Upper lobe of left lung (tissue), 6 donors: ENCODE results near the gene CREG1. TPM values are rescaled to one million over a fixed set of nuclear protein-coding genes. Genes with fewer than 3 reads are reported as not detected.

Source experiments
- ATAC-seq, 2 donors: fragments of 200-7000 bp; cut with Tn5 transposase; one replicate each; pipeline ENCODE4 v1.9.1; 2022; ENCODE audit warnings: mild to moderate bottlenecking in 2 of 2, moderate library complexity in 2 of 2; ENCODE audit not compliant: low FRiP score in 2 of 2
- DNase-seq, 2 donors: peaks; one replicate each; pipeline ENCODE4 v3.0.0-alpha.2; 2019 to 2020
- H3K27ac ChIP-seq, 4 donors: fragments of 200-600 bp; sonication (generic); one replicate each; pipeline ENCODE4 v1.5.1; 2016 to 2019
- H3K27me3 ChIP-seq, 4 donors: fragments of 200-600 bp; sonication (generic); one replicate each; pipeline ENCODE4 v1.5.1; 2017 to 2019
- H3K36me3 ChIP-seq, 4 donors: fragments of 200-600 bp; sonication (generic); one replicate each; pipeline ENCODE4 v1.5.1; 2016 to 2019
- H3K4me1 ChIP-seq, 4 donors: fragments of 200-600 bp; sonication (generic); one replicate each; pipeline ENCODE4 v1.5.1; 2018 to 2019
- H3K4me3 ChIP-seq, 4 donors: fragments of 200-600 bp; sonication (generic); one replicate each; pipeline ENCODE4 v1.5.1; 2017 to 2019; ENCODE audit warnings: mild to moderate bottlenecking in 2 of 4, moderate library complexity in 1 of 4
- H3K9me3 ChIP-seq, 4 donors: fragments of 200-600 bp; sonication (generic); one replicate each; pipeline ENCODE4 v1.5.1; 2018 to 2019
- EP300 ChIP-seq, 4 donors: sonication (generic); formaldehyde crosslinking; IDR thresholded peaks; one replicate each; pipeline ENCODE4 v1.5.1; 2017; ENCODE audit warnings: antibody characterized with exemption in 4 of 4, control low read depth in 2 of 4
- POLR2A ChIP-seq, 4 donors: fragments of 450-650 bp; IDR thresholded peaks; one replicate each; pipeline ENCODE4 v1.5.1; 2016 to 2017; ENCODE audit warnings: antibody characterized with exemption in 4 of 4, mild to moderate bottlenecking in 2 of 4
- POLR2AphosphoS5 ChIP-seq, 2 donors: sonication (generic); formaldehyde crosslinking; IDR thresholded peaks; one replicate each; pipeline ENCODE4 v1.5.1; 2017; ENCODE audit warnings: antibody characterized with exemption in 2 of 2
- WGBS, 2 donors: methylation state at CpG; one replicate each; pipeline ENCODE4 v1.1.5; 2017 to 2018; 5-methylcytosine and 5-hydroxymethylcytosine counted together
- total RNA-seq, 6 donors: library from RNA; depleted of rRNA in 4 of 6; stranded (reverse); fragments of >200 nt in 4 of 6; gene quantifications; one replicate each; pipeline versions ENCODE4 v1.1.0 to v1.2.1, GENCODE V29; 2016 to 2021
- TF ChIP-seq, protein P1 (sequence below), 6 experiments: fragments of 450-650 bp in 4 of 6; fragments of 200-600 bp in 2 of 6; sonication (generic) in 2 of 6; IDR thresholded peaks; one replicate each; pipeline ENCODE4 v1.5.1; 2016 to 2019; ENCODE audit warnings: antibody characterized with exemption in 6 of 6
- donor health status: DM: no; HTN: no; CAD: no; lungs with moderate emphysema.
- donor health status: DM: no; HTN: yes; CAD: no; lungs with severe emphysema.

CREG1 gene
- total RNA-seq, 6 donors from 2014 or later, result 114 to 235 (median 141) TPM

DNA sequence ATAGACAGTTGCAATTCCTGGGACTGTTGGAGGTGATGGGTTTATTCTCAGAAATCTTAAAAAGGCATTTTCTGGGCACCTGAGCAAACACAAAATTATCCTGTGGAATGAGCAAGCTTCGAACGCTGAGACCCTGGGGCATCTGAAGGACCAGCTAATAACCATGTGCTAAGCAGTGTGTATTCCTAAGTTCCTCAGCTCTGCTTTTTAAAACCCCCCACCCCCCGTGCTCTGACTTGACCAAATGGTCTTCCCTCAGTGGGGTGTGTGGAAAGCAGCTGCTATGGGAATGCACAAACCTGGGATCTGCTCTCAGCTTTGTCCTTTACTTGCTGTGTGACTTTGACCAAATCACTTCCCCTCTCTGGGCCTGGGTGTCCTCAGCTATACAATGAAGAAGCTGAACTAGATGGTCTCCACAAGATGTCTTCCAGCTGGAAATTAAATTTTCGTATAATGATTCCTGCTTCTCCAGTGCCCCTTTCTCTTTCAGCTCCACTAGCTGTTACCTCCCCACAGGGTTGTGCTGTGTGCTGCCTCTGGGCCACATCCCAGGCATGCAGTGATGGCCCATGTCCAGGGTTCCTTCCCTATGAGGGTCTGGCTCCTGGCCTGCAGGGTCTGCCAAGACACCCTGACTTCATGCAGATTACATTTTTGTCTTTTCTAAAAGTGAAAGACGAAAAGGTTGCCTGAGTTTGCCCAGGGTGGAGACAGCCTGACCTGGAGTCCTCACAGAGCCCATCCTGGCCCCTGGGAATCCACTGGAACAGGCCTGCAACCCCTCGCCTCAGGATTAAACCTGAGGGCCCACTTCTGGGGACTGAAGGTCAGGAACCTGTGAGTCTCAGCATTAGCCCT is 20.4 kb downstream of the CREG1 start:
- Histone ChIP-seq H3K27ac (no peak overlapping the region), H3K27me3 (no peaks in the 10 kb centered on the region), H3K9me3 (no peaks in the 10 kb centered on the region), H3K4me1 (no peaks in the 10 kb centered on the region), H3K4me3 (no peak overlapping the region), H3K36me3 (no peaks in the 10 kb centered on the region)
- no peak for TF ChIP-seq POLR2A (IDR thresholded peaks at IDR 0.05)
- no peak for TF ChIP-seq POLR2AphosphoS5 (IDR thresholded peaks at IDR 0.05)
- TF ChIP-seq EP300 (IDR thresholded peaks at IDR 0.05), result no peak
- TF ChIP-seq, protein P1, sequence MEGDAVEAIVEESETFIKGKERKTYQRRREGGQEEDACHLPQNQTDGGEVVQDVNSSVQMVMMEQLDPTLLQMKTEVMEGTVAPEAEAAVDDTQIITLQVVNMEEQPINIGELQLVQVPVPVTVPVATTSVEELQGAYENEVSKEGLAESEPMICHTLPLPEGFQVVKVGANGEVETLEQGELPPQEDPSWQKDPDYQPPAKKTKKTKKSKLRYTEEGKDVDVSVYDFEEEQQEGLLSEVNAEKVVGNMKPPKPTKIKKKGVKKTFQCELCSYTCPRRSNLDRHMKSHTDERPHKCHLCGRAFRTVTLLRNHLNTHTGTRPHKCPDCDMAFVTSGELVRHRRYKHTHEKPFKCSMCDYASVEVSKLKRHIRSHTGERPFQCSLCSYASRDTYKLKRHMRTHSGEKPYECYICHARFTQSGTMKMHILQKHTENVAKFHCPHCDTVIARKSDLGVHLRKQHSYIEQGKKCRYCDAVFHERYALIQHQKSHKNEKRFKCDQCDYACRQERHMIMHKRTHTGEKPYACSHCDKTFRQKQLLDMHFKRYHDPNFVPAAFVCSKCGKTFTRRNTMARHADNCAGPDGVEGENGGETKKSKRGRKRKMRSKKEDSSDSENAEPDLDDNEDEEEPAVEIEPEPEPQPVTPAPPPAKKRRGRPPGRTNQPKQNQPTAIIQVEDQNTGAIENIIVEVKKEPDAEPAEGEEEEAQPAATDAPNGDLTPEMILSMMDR (IDR thresholded peaks at IDR 0.05), result no peak
- DNase-seq (no peak), ATAC-seq (peak in 1 of 2 donors; percentile 18)
- 76 to 85% methylated on average over 5 to 6 of the region's 6 CpGs for WGBS, 2 donors

DNA sequence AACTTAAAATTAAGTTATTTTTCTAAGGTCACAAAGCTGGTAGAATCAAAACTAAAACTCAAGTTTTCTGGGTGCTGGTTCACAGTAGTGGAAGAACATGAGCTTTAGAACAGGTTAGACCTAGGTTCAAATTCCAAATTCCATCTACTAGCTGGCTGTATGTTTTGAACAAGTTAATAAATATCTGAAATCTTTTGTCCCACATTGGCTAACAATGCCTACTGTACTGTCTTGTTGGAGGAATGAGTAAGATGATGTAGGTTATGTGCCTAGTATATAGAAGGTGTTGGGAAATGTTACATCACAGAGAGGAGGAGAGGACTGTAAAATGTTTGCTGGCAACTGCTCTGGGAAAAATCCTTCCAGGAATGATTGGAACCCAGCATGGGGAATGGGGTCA is 21.2 kb downstream of the CREG1 start:
- Histone ChIP-seq H3K27me3 (no peaks in the 10 kb centered on the region), H3K36me3 (no peaks in the 10 kb centered on the region), H3K27ac (no peak overlapping the region), H3K4me1 (no peaks in the 10 kb centered on the region), H3K4me3 (no peak overlapping the region), H3K9me3 (no peaks in the 10 kb centered on the region)
- TF ChIP-seq, protein P1 (IDR thresholded peaks at IDR 0.05), result no peak
- TF ChIP-seq POLR2AphosphoS5 (IDR thresholded peaks at IDR 0.05), result no peak
- no peak for TF ChIP-seq EP300 (IDR thresholded peaks at IDR 0.05)
- TF ChIP-seq POLR2A (IDR thresholded peaks at IDR 0.05), result no peak
- ATAC-seq, result no peak
- DNase-seq, result no peak

DNA sequence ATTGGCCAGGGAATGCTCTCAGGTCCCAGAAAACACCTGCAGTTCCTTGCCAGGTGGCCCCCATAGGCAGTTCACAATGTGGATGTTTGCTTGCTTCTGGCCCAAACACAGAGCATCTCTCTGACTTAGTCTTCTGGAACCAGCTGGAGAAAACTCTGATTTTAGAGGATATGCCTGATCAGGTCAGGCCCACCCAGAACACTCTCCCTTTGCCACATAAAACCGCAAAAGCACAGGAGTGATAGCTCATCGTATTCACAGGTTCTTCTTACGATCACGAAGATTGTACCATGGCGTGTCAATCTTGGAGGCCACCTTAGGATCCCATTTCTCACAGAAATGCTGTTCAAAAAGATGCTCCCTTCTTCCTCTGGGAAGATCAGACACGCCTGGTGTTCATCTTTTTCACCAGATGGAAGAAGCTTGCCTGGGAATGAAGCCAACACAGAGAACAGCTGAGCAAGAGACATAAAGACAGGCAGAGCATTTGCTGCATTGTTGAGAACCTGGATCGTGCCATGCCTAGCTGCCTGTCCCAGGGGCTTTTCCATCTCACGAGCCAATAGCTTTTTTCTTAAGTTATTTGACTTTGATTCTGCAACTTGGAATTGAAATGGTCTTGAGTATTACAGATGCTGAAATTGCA is 23.6 kb downstream of the CREG1 start:
- DNase-seq (no peak), ATAC-seq (no peak)
- Histone ChIP-seq H3K36me3 (no peaks in the 10 kb centered on the region), H3K27me3 (no peaks in the 10 kb centered on the region), H3K27ac (no peak overlapping the region), H3K4me3 (no peak overlapping the region), H3K9me3 (no peaks in the 10 kb centered on the region), H3K4me1 (no peaks in the 10 kb centered on the region)
- WGBS, 2 donors, result 86 to 89% methylated on average over 8 of the region's 8 CpGs
- no peak for TF ChIP-seq POLR2AphosphoS5 (IDR thresholded peaks at IDR 0.05)
- TF ChIP-seq, protein P1 (IDR thresholded peaks at IDR 0.05), result no peak
- no peak for TF ChIP-seq POLR2A (IDR thresholded peaks at IDR 0.05)
- TF ChIP-seq EP300 (IDR thresholded peaks at IDR 0.05), result no peak

DNA sequence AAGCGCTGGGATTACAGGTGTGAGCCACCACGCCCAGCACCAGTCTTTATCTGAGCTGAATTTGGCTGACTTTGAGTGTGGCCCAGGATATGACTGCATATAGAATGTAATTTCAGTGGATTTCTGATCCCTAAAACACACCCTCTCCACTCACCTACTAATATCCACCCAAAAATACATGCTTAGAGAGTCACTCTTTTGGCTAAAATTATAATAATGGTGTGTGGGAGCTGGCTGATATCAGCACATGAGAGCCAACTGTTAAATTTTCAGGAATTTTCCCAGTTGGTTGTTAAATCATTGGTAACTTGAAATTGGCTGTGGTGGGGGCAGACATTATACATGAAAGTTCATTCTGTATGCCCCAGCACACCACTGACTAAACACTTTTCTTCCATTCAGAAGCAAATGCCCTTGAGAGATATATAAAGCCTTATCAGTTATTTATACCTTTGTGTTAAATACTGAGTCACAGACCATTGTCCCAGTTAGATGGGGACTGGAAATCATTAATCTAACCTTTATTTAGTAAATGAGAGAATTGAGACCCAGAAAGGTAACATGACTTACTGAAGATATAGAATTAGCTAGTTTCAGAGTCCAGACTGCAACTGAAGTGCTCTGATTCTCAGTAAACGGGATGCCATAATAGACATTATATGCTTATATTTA is 25.4 kb downstream of the CREG1 start:
- no peak for DNase-seq
- no peak for TF ChIP-seq POLR2AphosphoS5 (IDR thresholded peaks at IDR 0.05)
- TF ChIP-seq EP300 (IDR thresholded peaks at IDR 0.05), result no peak
- TF ChIP-seq, protein P1 (IDR thresholded peaks at IDR 0.05), result no peak
- TF ChIP-seq POLR2A (IDR thresholded peaks at IDR 0.05), result no peak
- Histone ChIP-seq H3K4me3 (no peak overlapping the region), H3K27me3 (no peaks in the 10 kb centered on the region), H3K27ac (no peak overlapping the region), H3K36me3 (no peaks in the 10 kb centered on the region), H3K4me1 (no peaks in the 10 kb centered on the region), H3K9me3 (no peaks in the 10 kb centered on the region)
- no peak for ATAC-seq
- WGBS, 2 donors, result 94 to 98% methylated on average over 3 of the region's 3 CpGs
